NCI-H2171 treated with DMSO at 0.1 percent for 48 hours (cell line): ENCODE measurements around the gene SRCIN1.

Experiments used
- DNase-seq: peaks from one replicate; lab custom pipeline; 2025; lab: John Stamatoyannopoulos, UW

SRCIN1 gene

DNA sequence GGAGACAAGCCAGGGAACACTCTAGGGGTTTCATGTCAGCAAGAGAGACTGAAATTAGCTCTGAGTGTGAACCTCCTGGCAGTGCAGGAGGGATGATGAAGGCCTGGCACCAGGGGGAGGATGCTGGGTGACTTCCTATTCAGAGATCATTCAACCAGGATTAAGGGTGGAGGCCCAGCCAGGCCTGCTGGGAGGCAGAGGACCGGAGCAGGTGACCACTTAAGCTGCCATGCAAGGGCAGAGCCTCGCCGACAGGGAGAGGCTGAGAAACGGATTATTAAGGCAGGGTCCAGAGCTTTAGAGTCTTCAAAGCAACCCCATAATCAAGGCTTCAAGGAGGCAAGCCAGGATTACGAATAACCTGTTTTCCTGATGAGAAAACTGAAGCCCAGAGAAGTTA is 10.6 kb upstream of the SRCIN1 start:
- no peak for DNase-seq

DNA sequence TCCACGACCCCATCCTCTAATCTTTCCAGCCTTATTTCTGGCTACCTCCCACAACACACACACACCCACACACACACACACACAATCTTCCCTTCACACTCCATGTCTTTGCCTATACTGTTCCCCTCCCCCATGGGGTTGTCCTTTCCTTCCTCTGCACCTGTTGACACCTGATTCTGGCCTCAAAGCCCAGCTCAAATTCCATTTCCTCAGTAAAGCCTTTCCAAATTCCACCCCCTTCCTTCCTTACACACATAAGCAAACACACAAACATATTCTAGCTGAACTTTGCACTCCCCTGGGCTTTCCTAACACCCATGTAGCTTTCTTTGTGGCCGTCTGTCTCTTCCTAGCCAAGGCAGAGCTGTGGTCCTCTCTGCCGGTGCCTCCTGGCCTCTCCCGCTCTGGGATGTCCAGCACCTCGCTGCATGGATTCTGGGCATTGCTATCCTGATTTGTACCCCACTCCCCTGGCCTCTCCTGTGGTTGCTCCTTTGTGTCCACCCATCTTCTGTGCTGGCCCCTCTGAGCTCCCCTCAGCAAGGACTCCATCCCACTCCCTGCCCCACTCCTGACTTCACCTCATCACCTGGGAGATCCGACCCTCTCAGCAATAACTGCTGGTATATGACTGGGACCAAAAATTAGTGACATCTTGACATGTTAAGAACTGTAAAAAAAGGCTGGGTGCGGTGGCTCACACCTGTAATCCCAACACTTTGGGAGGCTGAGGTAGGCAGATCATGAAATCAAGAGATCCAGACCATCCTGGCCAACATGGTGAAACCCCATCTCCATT is 8.4 kb upstream of the SRCIN1 start:
- DNase-seq: no peak

DNA sequence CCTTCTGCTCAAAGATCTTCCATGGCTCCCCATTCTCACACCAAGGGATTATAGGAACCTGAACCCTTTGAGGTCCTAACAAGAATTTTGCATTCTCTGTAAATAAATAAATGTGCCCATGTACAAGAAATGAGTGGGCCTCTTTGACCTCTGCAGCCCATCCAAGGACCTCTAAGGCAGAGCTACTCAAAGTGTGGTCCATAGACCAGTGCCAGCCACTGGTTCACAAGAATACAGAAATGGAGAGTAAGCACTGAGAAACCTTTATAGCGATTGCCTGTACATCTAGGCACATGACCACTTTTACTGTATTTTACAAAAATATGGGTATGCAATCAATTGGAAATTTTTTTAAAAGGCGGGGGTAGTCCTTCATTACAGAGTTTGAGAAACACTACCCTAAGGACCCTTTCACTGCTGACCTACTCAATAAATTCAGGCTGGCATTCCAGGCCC is 7.8 kb upstream of the SRCIN1 start:
- no peak for DNase-seq

DNA sequence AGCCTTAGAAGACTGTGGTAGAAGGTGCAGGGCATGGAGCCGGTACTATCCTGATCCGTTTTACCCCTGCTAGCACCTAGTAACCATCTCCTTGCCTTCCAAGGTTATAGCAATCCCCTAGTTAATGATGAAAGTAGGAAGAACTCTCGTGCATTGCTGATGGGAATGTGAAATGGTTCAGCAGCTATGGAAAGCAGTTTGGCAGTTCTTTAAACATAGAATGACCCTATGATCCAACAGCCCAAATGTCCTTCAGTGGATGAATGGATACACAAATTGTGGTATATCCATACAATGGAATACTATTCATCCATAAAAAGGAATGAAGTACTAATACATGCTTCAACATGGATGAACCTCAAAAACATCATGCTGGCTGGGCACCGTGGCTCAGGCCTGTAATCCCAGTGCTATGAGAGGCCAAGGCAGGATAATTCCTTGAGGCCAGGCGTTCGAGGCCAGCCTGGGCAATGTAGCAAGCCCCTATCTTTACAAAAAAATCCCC is 6.2 kb upstream of the SRCIN1 start:
- no peak for DNase-seq

- no peak for DNase-seq
Observed at GRCh38 chr17:38611070-38611786, 5.5 kb upstream of the SRCIN1 start.

GRCh38 chr17:38609280-38610031 is 3.7 kb upstream of the SRCIN1 start:
- peak; percentile 71 for DNase-seq

DNA sequence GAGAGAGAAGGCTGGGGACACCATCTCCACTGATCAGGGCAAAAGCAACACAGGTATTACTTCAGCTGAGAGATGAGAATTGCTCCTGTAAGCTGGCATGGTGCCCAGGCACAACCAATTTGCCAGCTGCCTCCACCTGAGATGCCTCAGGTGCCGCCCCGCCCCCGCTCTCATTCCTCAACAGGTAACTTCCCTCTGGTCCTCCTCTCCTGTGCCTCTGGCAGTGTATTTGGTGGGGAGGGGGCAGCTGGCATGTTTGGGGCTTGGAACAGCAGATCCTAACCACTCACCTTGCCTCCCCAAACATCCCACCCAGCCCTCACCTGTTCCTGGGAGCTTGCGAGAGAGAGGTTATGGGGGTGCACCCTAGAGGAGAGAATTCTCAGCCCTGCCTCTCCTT is 2.9 kb upstream of the SRCIN1 start:
- peak; percentile 88 for DNase-seq

- DNase-seq: no peak
Observed at GRCh38 chr17:38606646-38607611, 1.2 kb upstream of the SRCIN1 start.

DNA sequence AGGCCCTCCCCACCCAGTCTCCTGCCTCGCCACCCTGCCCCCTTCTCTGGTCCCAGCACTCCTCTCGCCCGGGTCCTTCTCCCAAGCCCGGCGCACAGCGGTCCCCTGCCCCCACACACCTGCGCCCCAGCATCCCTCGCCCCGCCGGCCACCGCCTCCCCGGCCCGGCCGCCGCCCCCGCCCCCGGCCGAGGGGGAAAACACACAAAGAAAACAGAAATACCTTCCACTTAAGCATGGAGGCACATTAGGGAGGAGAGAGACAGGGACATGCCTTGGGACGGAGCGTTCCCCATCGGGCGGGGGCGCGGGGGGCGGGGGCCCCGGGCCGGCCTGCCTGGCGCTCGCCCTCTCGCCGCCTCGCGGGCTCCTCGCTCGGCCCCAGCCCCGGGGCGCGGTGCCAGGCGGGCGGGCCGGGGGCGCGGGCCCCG is 326 bp downstream of the SRCIN1 start:
- no peak for DNase-seq

DNA sequence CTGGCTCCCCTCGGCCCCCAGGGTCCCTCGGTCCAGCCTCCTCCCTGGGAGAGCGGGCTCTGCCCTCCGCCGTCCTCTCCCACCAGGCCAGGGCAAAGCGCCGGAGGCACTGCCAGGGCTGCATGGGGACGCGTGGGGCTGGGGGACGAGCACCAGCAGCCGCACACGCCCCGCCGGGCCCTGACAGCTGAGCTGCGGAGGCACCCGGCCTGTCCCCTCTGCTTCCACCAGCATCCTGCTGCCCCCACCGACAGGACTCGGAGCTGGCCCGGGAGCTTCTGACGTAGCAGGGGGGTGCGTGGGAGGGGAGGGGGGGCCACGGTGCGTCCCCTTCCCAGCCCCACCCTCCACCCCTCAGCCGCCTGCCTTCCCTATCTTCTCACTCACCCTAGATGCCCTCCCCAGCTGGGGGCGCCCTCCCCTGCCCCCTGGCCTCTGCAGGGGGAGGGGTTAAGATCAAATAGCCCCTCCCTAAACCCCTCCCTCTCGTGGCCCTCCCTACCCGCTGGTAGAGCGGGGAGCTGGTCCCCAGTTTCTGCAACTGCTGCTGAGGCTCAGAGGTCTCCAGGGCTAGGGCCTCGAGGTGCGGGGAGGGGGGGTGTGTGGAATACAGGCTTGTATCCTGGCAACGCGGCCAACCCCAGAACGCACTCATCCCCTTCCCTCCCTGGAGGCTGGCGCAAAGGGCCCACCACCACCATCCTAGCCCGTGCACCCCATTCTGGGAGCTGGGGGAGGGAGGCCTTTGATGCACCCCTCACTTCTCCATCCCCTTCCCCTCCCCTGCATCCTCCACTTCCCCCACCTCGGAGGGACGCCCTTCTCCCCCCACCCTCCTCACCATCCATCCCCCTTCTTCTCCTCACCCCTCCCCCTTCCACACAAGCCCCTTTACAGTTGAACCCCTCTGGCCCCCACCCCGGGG is 1.0 kb downstream of the SRCIN1 start:
- DNase-seq: no peak

- DNase-seq: no peak
Observed at GRCh38 chr17:38603786-38604478, 1.8 kb downstream of the SRCIN1 start.

GRCh38 chr17:38602956-38603785 is 2.6 kb downstream of the SRCIN1 start:
- no peak for DNase-seq

DNA sequence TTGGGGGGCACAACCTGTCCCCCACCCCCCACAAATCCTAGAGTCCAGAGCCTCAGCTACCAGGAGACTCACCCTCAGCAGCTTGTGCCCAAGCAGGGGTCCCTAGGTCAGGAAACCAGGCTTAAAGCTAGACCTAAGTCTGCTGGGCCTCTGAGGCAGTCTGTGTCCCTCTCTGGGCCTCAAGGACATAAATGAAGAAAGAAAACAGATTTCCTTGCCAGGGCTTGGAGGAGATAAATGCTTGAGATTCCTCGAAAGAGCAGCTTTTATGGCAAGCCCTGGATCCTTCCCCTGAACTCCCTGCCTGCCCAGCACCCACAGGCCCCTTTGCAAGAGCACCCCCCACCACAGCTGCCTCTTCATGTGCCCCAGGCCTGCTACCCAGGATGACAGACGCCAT is 3.3 kb downstream of the SRCIN1 start:
- no peak for DNase-seq

GRCh38 chr17:38601539-38602351 is 4.0 kb downstream of the SRCIN1 start:
- peak; percentile 47 for DNase-seq

DNA sequence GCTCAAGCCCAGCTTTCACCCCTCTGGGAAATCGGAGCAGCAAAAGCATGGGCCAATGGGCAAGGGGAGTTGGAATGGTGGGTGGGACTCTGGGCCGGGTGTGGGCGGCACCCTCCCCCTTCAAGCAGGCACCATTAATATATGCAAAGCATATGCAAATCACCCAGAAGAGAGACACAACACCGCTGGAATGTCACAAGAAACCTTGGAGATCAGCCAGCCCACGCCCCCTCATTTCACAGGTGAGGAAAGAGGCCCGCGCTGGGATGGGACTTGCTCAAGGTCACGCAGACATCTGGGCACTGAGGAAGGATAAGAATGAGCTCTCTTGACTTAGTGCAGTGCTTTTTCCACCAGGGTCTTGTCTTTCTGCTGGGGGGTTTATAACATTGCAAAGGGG is 4.8 kb downstream of the SRCIN1 start:
- no peak for DNase-seq

- DNase-seq: no peak
Observed at GRCh38 chr17:38600416-38600815, 5.3 kb downstream of the SRCIN1 start.

GRCh38 chr17:38599398-38599856 is 6.3 kb downstream of the SRCIN1 start:
- DNase-seq: no peak

DNA sequence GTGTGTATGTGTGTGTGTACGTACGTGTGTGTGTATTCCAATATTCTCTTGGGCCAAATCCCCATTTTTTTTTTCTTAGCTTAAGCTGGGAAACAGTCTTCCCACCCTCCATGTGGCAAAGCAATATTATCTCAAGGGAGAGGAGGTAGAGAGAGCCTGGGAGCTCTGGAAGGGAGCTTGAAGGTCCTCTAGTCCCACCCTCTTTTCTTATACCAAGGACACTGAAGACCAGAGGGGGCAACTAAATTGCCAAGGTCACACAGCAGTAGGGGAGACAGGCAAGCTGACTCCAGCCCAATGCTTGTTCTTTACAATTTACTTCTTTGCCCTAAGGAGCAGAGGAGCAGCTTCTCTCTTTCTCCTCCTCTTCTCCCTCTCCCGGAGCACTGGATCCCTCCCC is 6.8 kb downstream of the SRCIN1 start:
- DNase-seq: no peak
